H1 (cell line): ENCODE data around the gene ICAM5. TPM values are rescaled to one million over a fixed set of nuclear protein-coding genes. Genes with fewer than 3 reads are reported as not detected.

Source experiments
- CBX8 ChIP-seq: fragments of 300-800, 300-1000 bp; sonication (generic); IDR thresholded peaks from 2 replicates; pipeline ENCODE4 v1.7.1; 2016; ENCODE audit warnings: low read depth, low read length, borderline replicate concordance
- CHD2 ChIP-seq: IDR thresholded peaks from 2 replicates; pipeline ENCODE4 v1.6.1; 2012; ENCODE audit warnings: low read length, improper control_type of control experiment
- EGR1 ChIP-seq: IDR thresholded peaks from 2 replicates; pipeline ENCODE4 v1.6.1; 2011; ENCODE audit warnings: low read depth, low read length, borderline replicate concordance
- HDAC2 ChIP-seq, 2 experiments: fragments of 300-600 bp in 1 of 2; sonication (generic) in 1 of 2; IDR thresholded peaks; 2 replicates each; pipeline ENCODE4 v1.6.1; 2011 to 2012; ENCODE audit warnings: low read depth in 2 of 2, low read length in 2 of 2, mild to moderate bottlenecking in 2 of 2, moderate library complexity in 2 of 2, borderline replicate concordance in 1 of 2, inconsistent platforms in 1 of 2
- HDAC6 ChIP-seq: IDR thresholded peaks from one replicate; pipeline ENCODE4 v1.7.1; 2012; ENCODE audit warnings: low read depth, mild to moderate bottlenecking, inconsistent platforms, low read length, moderate library complexity
- JUN ChIP-seq: IDR thresholded peaks from 2 replicates; pipeline ENCODE4 v1.6.1; 2011; ENCODE audit warnings: low read depth, mild to moderate bottlenecking, improper control_type of control experiment, low read length
- NRF1 ChIP-seq: IDR thresholded peaks from 2 replicates; pipeline ENCODE4 v1.6.1; 2011; ENCODE audit warnings: mild to moderate bottlenecking, low read depth, low read length, improper control_type of control experiment
- POLR2AphosphoS5 ChIP-seq: IDR thresholded peaks from 2 replicates; pipeline ENCODE4 v1.6.1; 2011; ENCODE audit warnings: low read depth, low read length
- RBBP5 ChIP-seq: IDR thresholded peaks from 2 replicates; pipeline ENCODE4 v1.7.1; 2012; ENCODE audit warnings: low read depth, mild to moderate bottlenecking, inconsistent platforms, low read length, moderate library complexity, borderline replicate concordance
- SP2 ChIP-seq: IDR thresholded peaks from 2 replicates; pipeline ENCODE4 v1.6.1; 2012; ENCODE audit warnings: mild to moderate bottlenecking, low read length, inconsistent platforms
- polyA plus RNA-seq, 7 experiments: library from polyadenylated mRNA; depleted of rRNA in 3 of 7; stranded (reverse) in 5 of 7; unstranded in 2 of 7; fragments of >200 nt in 5 of 7; fragments of 200-250 nt in 2 of 7; gene quantifications; 1 replicate in 5 of 7; 2 replicates in 1 of 7; 4 replicates in 1 of 7; pipeline versions ENCODE4 v1.2.1 to v1.2.3, GENCODE V29; 2011 to 2013; ENCODE audit warnings: missing spikeins in 2 of 7, mixed read lengths in 2 of 7
- total RNA-seq: library from RNA; stranded (reverse); fragmentation: NEBNext Ultra II Directional; extraction: Animal tissue kit (Norgen Biotek cat#: 25700); gene quantifications from 2 replicates; pipeline ENCODE4 v1.2.1, GENCODE V29; 2021
- TF ChIP-seq, protein P1 (sequence below): IDR thresholded peaks from 2 replicates; pipeline ENCODE4 v1.6.1; 2011; ENCODE audit warnings: low read length, improper control_type of control experiment

Gene ICAM5
- total and polyA plus RNA-seq, 2 of the 8 experiments (the other 6 are each of a cell fraction or from before 2014, with no cell fraction given), result 3.9 to 4.8 TPM

DNA sequence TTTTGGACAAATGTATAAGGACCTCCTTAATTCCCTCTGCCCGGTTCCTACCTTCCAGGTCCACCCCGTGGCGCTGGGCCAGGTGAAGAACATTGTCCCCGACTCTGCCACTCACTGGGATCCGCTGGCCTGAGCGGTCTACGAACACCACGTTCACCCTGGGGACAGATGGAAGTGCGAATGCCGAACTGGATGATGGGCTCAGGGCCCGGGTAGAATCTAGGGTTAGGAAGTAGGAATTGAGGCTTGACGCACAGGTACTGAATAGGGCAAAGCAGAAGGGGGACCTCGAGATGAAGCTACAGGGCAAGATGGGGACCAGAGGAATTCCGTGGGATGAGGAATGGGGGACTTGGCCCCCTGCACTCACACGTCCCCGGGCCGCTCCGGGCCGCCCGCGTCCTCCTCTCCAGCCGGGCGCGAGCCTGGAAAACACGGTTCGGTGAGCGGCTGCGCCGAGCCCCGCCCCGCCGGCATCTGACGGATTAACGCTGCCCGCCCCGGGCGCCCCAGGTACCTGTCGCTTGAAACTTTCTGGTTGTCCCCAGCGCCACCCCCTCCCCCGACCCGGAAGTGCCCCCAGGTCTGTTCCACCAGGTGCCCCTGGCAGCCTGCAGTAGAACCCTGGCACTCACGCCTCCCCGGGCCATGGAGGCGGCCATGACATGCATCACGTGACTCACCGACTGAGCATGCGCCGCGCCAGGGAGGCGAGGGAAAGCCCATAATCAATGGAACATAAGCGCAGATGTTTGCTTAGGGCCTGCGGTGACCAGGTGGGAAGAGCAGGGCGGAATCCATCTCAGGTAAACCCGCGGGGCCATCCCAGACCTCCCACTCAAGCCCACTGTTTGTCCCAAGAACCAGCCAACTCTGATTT, 25.8 kb downstream of the ICAM5 start, which contains the start of gene FDX2 (continued):
- TF ChIP-seq EGR1 (no peak), HDAC2 (IDR thresholded peaks at IDR 0.05; ENCODE audit: borderline replicate concordance in 1 of 2, low read depth in 2 of 2, low read length in 2 of 2) (peak in 1 of 2 experiments; percentile 84; a peak in 1 of 4 replicates), NRF1 (peak; percentile 70), HDAC6 (no peak), RBBP5 (0 out of 2 replicates have a peak, but pooled peaks have one; percentile 59), SP2 (no peak), CBX8 (no peak), JUN (no peak), POLR2AphosphoS5 (peak; percentile 93), CHD2 (no peak)
- TF ChIP-seq, protein P1, sequence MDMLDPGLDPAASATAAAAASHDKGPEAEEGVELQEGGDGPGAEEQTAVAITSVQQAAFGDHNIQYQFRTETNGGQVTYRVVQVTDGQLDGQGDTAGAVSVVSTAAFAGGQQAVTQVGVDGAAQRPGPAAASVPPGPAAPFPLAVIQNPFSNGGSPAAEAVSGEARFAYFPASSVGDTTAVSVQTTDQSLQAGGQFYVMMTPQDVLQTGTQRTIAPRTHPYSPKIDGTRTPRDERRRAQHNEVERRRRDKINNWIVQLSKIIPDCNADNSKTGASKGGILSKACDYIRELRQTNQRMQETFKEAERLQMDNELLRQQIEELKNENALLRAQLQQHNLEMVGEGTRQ, result peak; percentile 98
